ENCODE results near the gene MAG.
A peak's percentile ranks its signal among the peaks of the same experiment; 100 is the strongest.

Gene MAG

GRCh38 chr19:35315883-35316282 is 23.9 kb downstream of the MAG start:
- Histone ChIP-seq H3K9ac (ENCODE audit: low read length) (no peak overlapping the region), H3K9me3 (ENCODE audit: control insufficient read depth, low read length) (no peaks in the 10 kb centered on the region), H3K27me3 (replicated peaks; ENCODE audit: control insufficient read depth, insufficient read depth, low read length) (peaks cover 4% of the 10 kb centered on the region), H3K36me3 (ENCODE audit: control insufficient read depth, insufficient read depth, low read length, severe bottlenecking) (no peaks in the 10 kb centered on the region), H3K4me1 (ENCODE audit: control insufficient read depth, insufficient read depth, low read length) (peaks cover 9% of the 10 kb centered on the region), H3K4me3 (ENCODE audit: low read length) (no peak overlapping the region)
- no peak for DNase-seq (ENCODE audit: low read depth)

GRCh38 chr19:35316560-35316959 is 24.6 kb downstream of the MAG start:
- no peak for DNase-seq (ENCODE audit: low read depth)
- Histone ChIP-seq H3K4me1 (ENCODE audit: control insufficient read depth, insufficient read depth, low read length) (peaks cover 9% of the 10 kb centered on the region), H3K36me3 (ENCODE audit: control insufficient read depth, insufficient read depth, low read length, severe bottlenecking) (no peaks in the 10 kb centered on the region), H3K9ac (ENCODE audit: low read length) (no peak overlapping the region), H3K4me3 (ENCODE audit: low read length) (no peak overlapping the region), H3K9me3 (ENCODE audit: control insufficient read depth, low read length) (no peaks in the 10 kb centered on the region), H3K27me3 (replicated peaks; ENCODE audit: control insufficient read depth, insufficient read depth, low read length) (peaks cover 4% of the 10 kb centered on the region)

- Histone ChIP-seq H3K9ac (ENCODE audit: low read length) (no peak overlapping the region), H3K4me3 (ENCODE audit: low read length) (no peak overlapping the region), H3K9me3 (ENCODE audit: control insufficient read depth, low read length) (peaks cover 7% of the 10 kb centered on the region), H3K27me3 (replicated peaks; ENCODE audit: control insufficient read depth, insufficient read depth, low read length) (peaks cover 4% of the 10 kb centered on the region), H3K4me1 (ENCODE audit: control insufficient read depth, insufficient read depth, low read length) (peaks cover 9% of the 10 kb centered on the region), H3K36me3 (ENCODE audit: control insufficient read depth, insufficient read depth, low read length, severe bottlenecking) (no peaks in the 10 kb centered on the region)
- DNase-seq (ENCODE audit: low read depth) = no peak
Measured at GRCh38 chr19:35317464-35318043, 25.6 kb downstream of the MAG start.

GRCh38 chr19:35318679-35319448 is 26.9 kb downstream of the MAG start:
- H3K36me3 ChIP-seq (ENCODE audit: control insufficient read depth, insufficient read depth, low read length, severe bottlenecking) = no peaks in the 10 kb centered on the region
- H3K4me3 ChIP-seq (ENCODE audit: low read length) = no peak overlapping the region
- no peak overlapping the region for H3K9ac ChIP-seq (ENCODE audit: low read length)
- H3K27me3 ChIP-seq (replicated peaks; ENCODE audit: control insufficient read depth, insufficient read depth, low read length) = peaks cover 4% of the 10 kb centered on the region
- peak; percentile 14 for DNase-seq (ENCODE audit: low read depth)
- peaks cover 7% of the 10 kb centered on the region for H3K9me3 ChIP-seq (ENCODE audit: control insufficient read depth, low read length)
- H3K4me1 ChIP-seq (ENCODE audit: control insufficient read depth, insufficient read depth, low read length) = peaks cover 9% of the 10 kb centered on the region

- peaks cover 9% of the 10 kb centered on the region for H3K4me1 ChIP-seq (ENCODE audit: control insufficient read depth, insufficient read depth, low read length)
- DNase-seq (ENCODE audit: low read depth) = no peak
- H3K36me3 ChIP-seq (ENCODE audit: control insufficient read depth, insufficient read depth, low read length, severe bottlenecking) = no peaks in the 10 kb centered on the region
- H3K9ac ChIP-seq (ENCODE audit: low read length) = no peak overlapping the region
- no peak overlapping the region for H3K4me3 ChIP-seq (ENCODE audit: low read length)
- no peaks in the 10 kb centered on the region for H3K27me3 ChIP-seq (replicated peaks; ENCODE audit: control insufficient read depth, insufficient read depth, low read length)
- peaks cover 7% of the 10 kb centered on the region for H3K9me3 ChIP-seq (ENCODE audit: control insufficient read depth, low read length)
Measured at GRCh38 chr19:35320065-35320713, 28.2 kb downstream of the MAG start.

- H3K9ac ChIP-seq (ENCODE audit: low read length) = no peak overlapping the region
- peaks cover 7% of the 10 kb centered on the region for H3K9me3 ChIP-seq (ENCODE audit: control insufficient read depth, low read length)
- H3K36me3 ChIP-seq (ENCODE audit: control insufficient read depth, insufficient read depth, low read length, severe bottlenecking) = no peaks in the 10 kb centered on the region
- peaks cover 9% of the 10 kb centered on the region for H3K4me1 ChIP-seq (ENCODE audit: control insufficient read depth, insufficient read depth, low read length)
- no peak overlapping the region for H3K4me3 ChIP-seq (ENCODE audit: low read length)
- no peaks in the 10 kb centered on the region for H3K27me3 ChIP-seq (replicated peaks; ENCODE audit: control insufficient read depth, insufficient read depth, low read length)
- DNase-seq (ENCODE audit: low read depth) = no peak
Measured at GRCh38 chr19:35321291-35321690, 29.3 kb downstream of the MAG start.

- no peak for DNase-seq (ENCODE audit: low read depth)
- Histone ChIP-seq H3K9me3 (ENCODE audit: control insufficient read depth, low read length) (peaks cover 7% of the 10 kb centered on the region), H3K4me1 (ENCODE audit: control insufficient read depth, insufficient read depth, low read length) (peaks cover 9% of the 10 kb centered on the region), H3K27me3 (replicated peaks; ENCODE audit: control insufficient read depth, insufficient read depth, low read length) (peaks cover 1% of the 10 kb centered on the region), H3K9ac (ENCODE audit: low read length) (no peak overlapping the region), H3K36me3 (ENCODE audit: control insufficient read depth, insufficient read depth, low read length, severe bottlenecking) (no peaks in the 10 kb centered on the region), H3K4me3 (ENCODE audit: low read length) (no peak overlapping the region)
Measured at GRCh38 chr19:35322014-35322413, 30.1 kb downstream of the MAG start.

GRCh38 chr19:35327642-35328041 is 35.7 kb downstream of the MAG start:
- H3K4me1 ChIP-seq (ENCODE audit: control insufficient read depth, insufficient read depth, low read length) = no peaks in the 10 kb centered on the region
- H3K36me3 ChIP-seq (ENCODE audit: control insufficient read depth, insufficient read depth, low read length, severe bottlenecking) = no peaks in the 10 kb centered on the region
- H3K4me3 ChIP-seq (ENCODE audit: low read length) = no peak overlapping the region
- no peaks in the 10 kb centered on the region for H3K9me3 ChIP-seq (ENCODE audit: control insufficient read depth, low read length)
- DNase-seq (ENCODE audit: low read depth) = no peak
- H3K9ac ChIP-seq (ENCODE audit: low read length) = no peak overlapping the region
- H3K27me3 ChIP-seq (replicated peaks; ENCODE audit: control insufficient read depth, insufficient read depth, low read length) = peaks cover 10% of the 10 kb centered on the region

- H3K9me3 ChIP-seq (ENCODE audit: control insufficient read depth, low read length) = no peaks in the 10 kb centered on the region
- DNase-seq (ENCODE audit: low read depth) = no peak
- H3K27me3 ChIP-seq (replicated peaks; ENCODE audit: control insufficient read depth, insufficient read depth, low read length) = peaks cover 21% of the 10 kb centered on the region
- H3K9ac ChIP-seq (ENCODE audit: low read length) = no peak within 1 kb of the TSS
- no peak within 1 kb of the TSS for H3K4me3 ChIP-seq (ENCODE audit: low read length)
- H3K36me3 ChIP-seq (ENCODE audit: control insufficient read depth, insufficient read depth, low read length, severe bottlenecking) = no peaks in the 10 kb centered on the region
- no peaks in the 10 kb centered on the region for H3K4me1 ChIP-seq (ENCODE audit: control insufficient read depth, insufficient read depth, low read length)
Measured at GRCh38 chr19:35328851-35329285, 36.9 kb downstream of the MAG start, which contains the start of gene CD22. Gene CD22, plus strand, starts transcription at chr19:35329187. Its CDS starts 2,854 bp downstream, at chr19:35332041.

GRCh38 chr19:35329323-35329722 is 37.4 kb downstream of the MAG start:
- Histone ChIP-seq H3K27me3 (replicated peaks; ENCODE audit: control insufficient read depth, insufficient read depth, low read length) (peaks cover 25% of the 10 kb centered on the region), H3K9ac (ENCODE audit: low read length) (no peak overlapping the region), H3K4me1 (ENCODE audit: control insufficient read depth, insufficient read depth, low read length) (no peaks in the 10 kb centered on the region), H3K9me3 (ENCODE audit: control insufficient read depth, low read length) (no peaks in the 10 kb centered on the region), H3K4me3 (ENCODE audit: low read length) (no peak overlapping the region), H3K36me3 (ENCODE audit: control insufficient read depth, insufficient read depth, low read length, severe bottlenecking) (no peaks in the 10 kb centered on the region)
- no peak for DNase-seq (ENCODE audit: low read depth)

GRCh38 chr19:35330475-35330874 is 38.5 kb downstream of the MAG start:
- DNase-seq (ENCODE audit: low read depth) = no peak
- peaks cover 28% of the 10 kb centered on the region for H3K27me3 ChIP-seq (replicated peaks; ENCODE audit: control insufficient read depth, insufficient read depth, low read length)
- no peak overlapping the region for H3K4me3 ChIP-seq (ENCODE audit: low read length)
- H3K4me1 ChIP-seq (ENCODE audit: control insufficient read depth, insufficient read depth, low read length) = no peaks in the 10 kb centered on the region
- no peaks in the 10 kb centered on the region for H3K9me3 ChIP-seq (ENCODE audit: control insufficient read depth, low read length)
- no peaks in the 10 kb centered on the region for H3K36me3 ChIP-seq (ENCODE audit: control insufficient read depth, insufficient read depth, low read length, severe bottlenecking)
- H3K9ac ChIP-seq (ENCODE audit: low read length) = no peak overlapping the region
